ENCODE data around the gene UBE2J2. TPM values are rescaled to one million over a fixed set of nuclear protein-coding genes. Genes with fewer than 3 reads are reported as not detected.

UBE2J2 gene
- total and polyA plus RNA-seq, 4 experiments from 2014 or later: 79.4 to 96.7 (median 87.8) TPM

DNA sequence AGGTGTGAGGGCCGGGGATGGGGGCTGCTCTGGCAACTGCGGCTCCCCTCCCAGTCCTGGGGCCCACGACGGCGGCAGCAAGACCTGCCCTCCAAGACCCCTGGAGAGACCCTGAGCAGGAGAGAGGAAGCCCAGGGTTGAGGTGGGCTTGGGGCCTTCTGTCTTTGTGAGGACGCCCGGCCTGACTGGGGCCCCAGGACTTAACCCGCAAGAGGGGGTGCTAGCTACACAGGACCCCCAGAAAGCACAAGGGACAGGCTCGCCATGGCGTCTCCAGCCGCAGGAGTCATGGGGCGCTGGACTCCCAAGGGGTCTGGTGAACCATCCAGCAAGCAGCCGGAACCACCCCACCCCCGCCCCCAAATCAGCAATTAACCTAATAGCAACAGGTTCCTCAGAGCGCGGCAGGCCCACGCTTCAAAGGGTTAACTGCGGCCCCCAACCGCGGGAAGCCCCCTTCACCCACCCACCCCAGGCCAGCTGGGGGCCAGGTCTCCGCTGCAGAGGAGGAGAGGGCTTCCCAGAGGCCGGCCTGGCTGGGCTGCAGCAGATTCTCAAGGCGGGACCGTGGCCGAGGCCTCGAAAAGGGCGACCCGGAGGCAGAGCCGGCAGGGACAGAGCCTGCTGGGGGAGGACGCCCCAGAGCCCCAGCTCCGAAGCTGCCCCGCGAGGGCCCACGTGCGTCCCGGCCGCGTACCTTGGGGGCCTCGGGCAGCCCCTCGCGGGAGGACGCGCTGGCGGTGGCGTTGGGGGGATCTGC is 27.7 kb downstream of the UBE2J2 start:
- POLR2A ChIA-PET (ENCODE audit: partially characterized antibody): no interaction called here
- DNase-seq: peak in 1 of 5 donors; percentile 16
- Mint-ChIP-seq H3K27ac (no peak overlapping the region), H3K36me3 (peaks cover 0 to 1% of the 10 kb centered on the region in 2 donors), H3K4me3 (no peak overlapping the region), H3K27me3 (no peaks in the 10 kb centered on the region), H3K4me1 (peaks cover 2 to 15% (median 7%) of the 10 kb centered on the region in 4 donors), H3K9me3 (no peaks in the 10 kb centered on the region)
- Histone ChIP-seq H3K9me3 (ENCODE audit: control insufficient read depth in 1 of 2, low read length in 2 of 2) (no peaks in the 10 kb centered on the region), H3K27me3 (ENCODE audit: insufficient read depth, low read length) (peaks cover 4% of the 10 kb centered on the region), H3K27ac (ENCODE audit: low read depth, low read length) (no peak overlapping the region), H3K36me3 (ENCODE audit: insufficient read depth, low read length) (no peaks in the 10 kb centered on the region), H3K4me1 (ENCODE audit: insufficient read depth, low read length) (peaks cover 9% of the 10 kb centered on the region), H3K4me3 (ENCODE audit: low read length in 2 of 2) (no peak overlapping the region)
- CTCF ChIA-PET (ENCODE audit: partially characterized antibody): no interaction called here
- intact Hi-C loops (cut with micrococcal nuclease): no loop called here

- peak in 1 of 5 donors; percentile 24 for DNase-seq
- no peak overlapping the region for H3K27ac Mint-ChIP-seq
- H3K4me3 Mint-ChIP-seq: no peak overlapping the region
- Histone ChIP-seq H3K4me1 (ENCODE audit: insufficient read depth, low read length) (peaks cover 2% of the 10 kb centered on the region), H3K27me3 (ENCODE audit: insufficient read depth, low read length) (peaks cover 4% of the 10 kb centered on the region), H3K9me3 (ENCODE audit: control insufficient read depth in 1 of 2, low read length in 2 of 2) (no peaks in the 10 kb centered on the region), H3K36me3 (ENCODE audit: insufficient read depth, low read length) (no peaks in the 10 kb centered on the region), H3K4me3 (ENCODE audit: low read length in 2 of 2) (no peak overlapping the region), H3K27ac (ENCODE audit: low read depth, low read length) (no peak overlapping the region)
- CTCF ChIA-PET (ENCODE audit: partially characterized antibody): no interaction called here
- no peaks in the 10 kb centered on the region for H3K36me3 Mint-ChIP-seq
- POLR2A ChIA-PET (ENCODE audit: partially characterized antibody): no interaction called here
- no peaks in the 10 kb centered on the region for H3K9me3 Mint-ChIP-seq
- no peaks in the 10 kb centered on the region for H3K27me3 Mint-ChIP-seq
- intact Hi-C loops (cut with micrococcal nuclease): no loop called here
- H3K4me1 Mint-ChIP-seq: peaks cover 0 to 9% (median 2%) of the 10 kb centered on the region in 4 donors
Observed at GRCh38 chr1:1245178-1245816, 28.4 kb downstream of the UBE2J2 start.

DNA sequence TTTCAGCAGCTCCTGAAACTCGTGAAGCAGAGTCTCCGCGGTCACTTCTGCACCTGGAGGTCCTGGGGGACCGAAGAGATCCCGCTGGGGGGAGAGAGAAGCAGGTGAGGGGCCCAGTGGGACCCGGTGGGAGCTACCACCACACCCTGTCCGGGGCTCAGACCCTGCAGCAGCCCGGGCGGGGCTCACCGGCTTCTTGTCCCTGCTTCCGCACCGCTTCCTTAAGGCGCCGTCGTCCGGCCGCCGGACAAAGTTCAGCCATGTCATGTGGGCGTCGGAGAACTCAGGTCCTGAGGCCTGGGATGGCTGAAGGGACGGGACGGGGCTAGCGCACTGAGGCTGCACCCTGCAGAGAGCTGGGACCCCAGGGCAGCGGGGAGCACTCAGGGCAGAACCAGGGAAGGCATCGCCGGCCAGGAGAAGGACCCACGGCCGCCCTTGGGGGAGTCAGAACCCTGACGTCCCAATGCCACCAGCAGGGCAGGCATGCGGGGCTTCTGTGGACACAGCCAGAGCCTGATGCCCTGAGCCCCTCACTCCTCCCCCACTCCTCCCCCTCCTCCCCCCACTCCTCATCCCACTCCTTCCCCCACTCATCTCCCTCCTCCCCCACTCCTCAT is 29.4 kb downstream of the UBE2J2 start:
- no peaks in the 10 kb centered on the region for H3K4me1 ChIP-seq (ENCODE audit: insufficient read depth, low read length)
- H3K27ac Mint-ChIP-seq: no peak overlapping the region
- H3K4me3 ChIP-seq (ENCODE audit: low read length in 2 of 2): no peak overlapping the region
- intact Hi-C loops (cut with micrococcal nuclease): no loop called here
- ChIA-PET CTCF (ENCODE audit: partially characterized antibody) (no interaction called here), POLR2A (ENCODE audit: partially characterized antibody) (no interaction called here)
- H3K36me3 Mint-ChIP-seq: no peaks in the 10 kb centered on the region
- H3K36me3 ChIP-seq (ENCODE audit: insufficient read depth, low read length): no peaks in the 10 kb centered on the region
- no peaks in the 10 kb centered on the region for H3K9me3 Mint-ChIP-seq
- no peaks in the 10 kb centered on the region for H3K4me1 Mint-ChIP-seq
- no peak overlapping the region for H3K4me3 Mint-ChIP-seq
- peaks cover 4% of the 10 kb centered on the region for H3K27me3 ChIP-seq (ENCODE audit: insufficient read depth, low read length)
- peak in 1 of 5 donors; percentile 29 for DNase-seq
- no peaks in the 10 kb centered on the region for H3K27me3 Mint-ChIP-seq
- no peak overlapping the region for H3K27ac ChIP-seq (ENCODE audit: low read depth, low read length)
- H3K9me3 ChIP-seq (ENCODE audit: control insufficient read depth in 1 of 2, low read length in 2 of 2): no peaks in the 10 kb centered on the region

- Mint-ChIP-seq H3K4me3 (no peak overlapping the region), H3K36me3 (no peaks in the 10 kb centered on the region), H3K27ac (no peak overlapping the region), H3K4me1 (no peaks in the 10 kb centered on the region), H3K9me3 (no peaks in the 10 kb centered on the region), H3K27me3 (no peaks in the 10 kb centered on the region)
- ChIA-PET POLR2A (ENCODE audit: partially characterized antibody) (no interaction called here), CTCF (ENCODE audit: partially characterized antibody) (no interaction called here)
- Histone ChIP-seq H3K4me3 (ENCODE audit: low read length in 2 of 2) (no peak overlapping the region), H3K27me3 (ENCODE audit: insufficient read depth, low read length) (peaks cover 4% of the 10 kb centered on the region), H3K9me3 (ENCODE audit: control insufficient read depth in 1 of 2, low read length in 2 of 2) (no peaks in the 10 kb centered on the region), H3K36me3 (ENCODE audit: insufficient read depth, low read length) (no peaks in the 10 kb centered on the region), H3K27ac (ENCODE audit: low read depth, low read length) (no peak overlapping the region), H3K4me1 (ENCODE audit: insufficient read depth, low read length) (no peaks in the 10 kb centered on the region)
- intact Hi-C loops (cut with micrococcal nuclease): no loop called here
- DNase-seq: no peak
Observed at GRCh38 chr1:1243807-1244191, 29.9 kb downstream of the UBE2J2 start.

GRCh38 chr1:1243266-1243660 is 30.4 kb downstream of the UBE2J2 start:
- no peak overlapping the region for H3K27ac ChIP-seq (ENCODE audit: low read depth, low read length)
- no peaks in the 10 kb centered on the region for H3K4me1 Mint-ChIP-seq
- H3K36me3 Mint-ChIP-seq: no peaks in the 10 kb centered on the region
- no peak overlapping the region for H3K27ac Mint-ChIP-seq
- no peaks in the 10 kb centered on the region for H3K9me3 Mint-ChIP-seq
- ChIA-PET CTCF (ENCODE audit: partially characterized antibody) (no interaction called here), POLR2A (ENCODE audit: partially characterized antibody) (no interaction called here)
- no peaks in the 10 kb centered on the region for H3K9me3 ChIP-seq (ENCODE audit: control insufficient read depth in 1 of 2, low read length in 2 of 2)
- no peaks in the 10 kb centered on the region for H3K4me1 ChIP-seq (ENCODE audit: insufficient read depth, low read length)
- no peak for DNase-seq
- intact Hi-C loops (cut with micrococcal nuclease): no loop called here
- no peak overlapping the region for H3K4me3 ChIP-seq (ENCODE audit: low read length in 2 of 2)
- H3K27me3 Mint-ChIP-seq: no peaks in the 10 kb centered on the region
- peaks cover 4% of the 10 kb centered on the region for H3K27me3 ChIP-seq (ENCODE audit: insufficient read depth, low read length)
- H3K36me3 ChIP-seq (ENCODE audit: insufficient read depth, low read length): no peaks in the 10 kb centered on the region
- no peak overlapping the region for H3K4me3 Mint-ChIP-seq

DNA sequence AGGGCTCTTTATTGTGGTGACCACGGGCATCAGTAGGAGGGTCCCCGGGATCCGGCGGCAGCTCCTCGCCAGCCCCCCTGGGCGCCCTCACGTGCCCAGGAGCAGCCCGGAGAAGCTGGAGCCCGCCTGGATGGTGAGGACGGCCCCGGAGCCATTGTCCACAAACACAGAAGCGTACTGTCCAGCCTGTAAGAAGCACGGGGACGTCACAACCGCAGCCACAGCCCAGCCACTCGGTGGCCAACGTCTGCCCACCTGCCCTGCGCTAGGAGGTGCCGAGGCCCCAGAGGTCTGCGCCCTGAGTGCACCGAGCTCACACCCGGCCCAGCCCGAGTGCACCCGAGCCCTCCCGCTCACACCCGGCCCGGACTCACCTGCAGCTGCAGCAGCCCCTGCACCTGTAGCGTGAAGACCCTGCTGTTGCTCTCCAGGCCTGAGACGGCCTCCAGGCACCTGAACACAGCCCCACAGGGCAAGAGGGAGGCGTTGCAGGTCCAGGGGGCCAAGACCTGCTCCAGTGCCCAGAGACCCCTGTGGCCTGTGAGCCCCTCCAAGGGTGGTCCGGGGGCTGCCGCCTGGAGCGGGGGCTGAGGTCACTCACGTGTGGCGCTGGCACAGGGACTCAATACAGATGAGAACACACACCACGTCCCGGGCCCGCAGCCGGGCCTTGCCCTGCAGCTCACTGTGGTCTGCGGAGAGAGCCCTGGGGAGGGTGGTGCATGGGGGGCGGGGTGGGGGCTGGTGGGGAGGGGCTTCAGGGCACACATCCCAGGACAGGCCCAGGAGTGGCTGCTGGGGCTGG is 31.0 kb downstream of the UBE2J2 start:
- Mint-ChIP-seq H3K27ac (no peak overlapping the region), H3K4me1 (no peaks in the 10 kb centered on the region), H3K9me3 (no peaks in the 10 kb centered on the region), H3K27me3 (no peaks in the 10 kb centered on the region), H3K36me3 (no peaks in the 10 kb centered on the region), H3K4me3 (no peak overlapping the region)
- intact Hi-C loops (cut with micrococcal nuclease): no loop called here
- Histone ChIP-seq H3K4me1 (ENCODE audit: insufficient read depth, low read length) (no peaks in the 10 kb centered on the region), H3K36me3 (ENCODE audit: insufficient read depth, low read length) (no peaks in the 10 kb centered on the region), H3K4me3 (ENCODE audit: low read length in 2 of 2) (no peak overlapping the region), H3K27me3 (ENCODE audit: insufficient read depth, low read length) (peaks cover 4% of the 10 kb centered on the region), H3K27ac (ENCODE audit: low read depth, low read length) (no peak overlapping the region), H3K9me3 (ENCODE audit: control insufficient read depth in 1 of 2, low read length in 2 of 2) (no peaks in the 10 kb centered on the region)
- ChIA-PET POLR2A (ENCODE audit: partially characterized antibody) (no interaction called here), CTCF (ENCODE audit: partially characterized antibody) (no interaction called here)
- DNase-seq: peak in 1 of 5 donors; percentile 16

DNA sequence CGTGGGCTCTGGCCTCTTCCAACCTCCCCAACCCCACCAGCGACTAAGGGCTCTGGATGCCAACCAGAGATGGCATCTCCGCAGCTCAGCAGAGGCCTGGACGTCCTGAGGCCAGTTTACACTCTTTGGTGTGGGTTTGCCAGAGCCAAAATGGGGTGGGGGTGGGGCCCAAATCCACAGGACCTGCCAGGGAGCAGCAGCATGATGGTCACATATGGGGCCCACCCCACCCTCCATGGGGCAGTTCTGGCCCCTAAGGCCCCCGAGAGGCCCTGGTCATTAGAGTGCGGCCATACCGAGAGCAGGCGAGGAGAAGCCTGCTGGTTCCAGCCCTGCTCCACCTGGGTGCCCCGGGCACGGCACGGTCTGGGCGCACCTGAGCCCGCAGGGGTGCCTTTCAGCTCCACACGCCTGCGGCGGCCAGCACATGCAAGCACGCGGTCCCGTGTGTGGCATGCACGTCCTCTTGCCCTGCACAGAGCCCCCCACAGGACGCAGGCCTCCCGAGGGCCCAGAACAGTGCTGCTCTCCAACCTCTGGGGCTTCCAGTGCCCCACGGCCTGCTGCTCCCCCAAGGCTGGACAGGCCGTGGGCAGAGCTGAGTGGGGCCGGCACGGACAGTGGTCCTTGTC is 31.9 kb downstream of the UBE2J2 start:
- CTCF ChIA-PET (ENCODE audit: partially characterized antibody): no interaction called here
- POLR2A ChIA-PET (ENCODE audit: partially characterized antibody): interaction anchor here (0.6 kb wide), 1 partner anchor 28 kb away, joined by 3 read pairs; the partner anchor contains the start of gene TNFRSF4
- Histone ChIP-seq H3K27ac (ENCODE audit: low read depth, low read length) (no peak overlapping the region), H3K36me3 (ENCODE audit: insufficient read depth, low read length) (no peaks in the 10 kb centered on the region), H3K9me3 (ENCODE audit: control insufficient read depth in 1 of 2, low read length in 2 of 2) (no peaks in the 10 kb centered on the region), H3K4me1 (ENCODE audit: insufficient read depth, low read length) (no peaks in the 10 kb centered on the region), H3K4me3 (ENCODE audit: low read length in 2 of 2) (no peak overlapping the region), H3K27me3 (ENCODE audit: insufficient read depth, low read length) (peaks cover 4% of the 10 kb centered on the region)
- Mint-ChIP-seq H3K9me3 (no peaks in the 10 kb centered on the region), H3K4me1 (no peaks in the 10 kb centered on the region), H3K4me3 (no peak overlapping the region), H3K36me3 (no peaks in the 10 kb centered on the region), H3K27ac (no peak overlapping the region), H3K27me3 (no peaks in the 10 kb centered on the region)
- no peak for DNase-seq
- intact Hi-C loops (cut with micrococcal nuclease): no loop called here

Data from CD4-positive, alpha-beta memory T cell (primary cell).